DND-41 (cell line): ENCODE results near the gene RCAN1.

ENCODE experiments used
- CTCF ChIP-seq: IDR thresholded peaks from 2 replicates; pipeline ENCODE4 v1.5.1; 2012; ENCODE audit warnings: borderline replicate concordance, low read length, moderate library complexity, mild to moderate bottlenecking; ENCODE audit not compliant: poor library complexity, severe bottlenecking; ENCODE audit errors: extremely low read depth
- EZH2 ChIP-seq: IDR thresholded peaks from 3 replicates; pipeline ENCODE4 v1.6.1; 2012; ENCODE audit warnings: borderline replicate concordance, low read depth, mild to moderate bottlenecking, moderate library complexity, low read length, inconsistent platforms; ENCODE audit not compliant: severe bottlenecking

GRCh38 chr21:34528131-34528561, 86.8 kb downstream of the RCAN1 start:
- TF ChIP-seq CTCF (no peak), EZH2 (no peak)
